ENCODE results near the gene OSM. TPM values are rescaled to one million over a fixed set of nuclear protein-coding genes. Genes with fewer than 3 reads are reported as not detected.

The OSM gene
- total and polyA plus RNA-seq, 3 experiments from 2014 or later = 16.4 to 20.7 (median 18.9) TPM

DNA sequence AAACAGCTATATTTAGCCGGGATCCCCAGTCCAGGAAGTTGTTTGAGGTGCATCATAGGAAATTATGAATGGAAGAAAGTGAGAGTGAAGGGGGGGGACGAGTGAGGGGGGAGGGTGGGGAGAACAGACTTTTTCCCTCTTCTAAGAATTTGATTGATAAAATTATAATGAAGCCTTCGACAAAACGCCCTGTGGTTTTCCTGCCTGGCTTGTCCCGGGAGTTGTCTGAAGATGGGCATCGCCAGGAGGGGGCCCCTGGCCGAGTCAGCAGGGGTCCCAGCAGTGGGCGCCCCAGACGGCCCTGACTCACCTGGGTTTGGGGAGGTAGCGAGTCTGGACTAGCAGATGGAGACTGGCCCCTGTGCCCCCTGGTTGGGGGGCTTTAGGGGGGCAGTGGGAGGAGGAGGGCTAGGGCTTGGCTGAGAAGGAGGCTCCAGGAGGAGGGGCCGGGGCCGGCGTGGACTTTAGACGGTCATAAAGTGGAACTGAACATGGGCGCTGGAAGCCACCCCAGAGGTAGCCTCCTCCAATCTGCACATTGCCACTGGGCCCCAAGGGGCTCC lies 19.8 kb downstream of the OSM start:
- H3K4me3 ChIP-seq (ENCODE audit: low read length) = peak overlapping the region; percentile 49
- no peaks in the 10 kb centered on the region for H3K36me3 ChIP-seq (ENCODE audit: insufficient read depth, low read length)
- H3K4me1 ChIP-seq (ENCODE audit: insufficient read depth, low read length) = peaks cover 19% of the 10 kb centered on the region
- no peaks in the 10 kb centered on the region for H3K36me3 Mint-ChIP-seq
- H3K4me1 Mint-ChIP-seq = peaks cover 19 to 31% (median 21%) of the 10 kb centered on the region in 3 donors
- H3K27ac Mint-ChIP-seq = no peak overlapping the region
- H3K27ac ChIP-seq (ENCODE audit: low read depth, low read length) = no peak overlapping the region
- no peaks in the 10 kb centered on the region for H3K27me3 ChIP-seq (ENCODE audit: insufficient read depth, low read length, poor library complexity, severe bottlenecking)
- CTCF ChIA-PET = interaction anchor here (1.0 kb wide), 1 partner anchor 41 kb away, joined by 3 read pairs; no protein-coding TSS in a partner anchor
- H3K27me3 Mint-ChIP-seq = peaks cover 10 to 30% of the 10 kb centered on the region in 2 donors
- no peaks in the 10 kb centered on the region for H3K9me3 Mint-ChIP-seq
- no peak for DNase-seq
- POLR2A ChIA-PET = no interaction called here
- H3K4me3 Mint-ChIP-seq = peak overlapping the region; percentile 55 to 84 (median 68)
- H3K9me3 ChIP-seq (ENCODE audit: low read length) = no peaks in the 10 kb centered on the region

DNA sequence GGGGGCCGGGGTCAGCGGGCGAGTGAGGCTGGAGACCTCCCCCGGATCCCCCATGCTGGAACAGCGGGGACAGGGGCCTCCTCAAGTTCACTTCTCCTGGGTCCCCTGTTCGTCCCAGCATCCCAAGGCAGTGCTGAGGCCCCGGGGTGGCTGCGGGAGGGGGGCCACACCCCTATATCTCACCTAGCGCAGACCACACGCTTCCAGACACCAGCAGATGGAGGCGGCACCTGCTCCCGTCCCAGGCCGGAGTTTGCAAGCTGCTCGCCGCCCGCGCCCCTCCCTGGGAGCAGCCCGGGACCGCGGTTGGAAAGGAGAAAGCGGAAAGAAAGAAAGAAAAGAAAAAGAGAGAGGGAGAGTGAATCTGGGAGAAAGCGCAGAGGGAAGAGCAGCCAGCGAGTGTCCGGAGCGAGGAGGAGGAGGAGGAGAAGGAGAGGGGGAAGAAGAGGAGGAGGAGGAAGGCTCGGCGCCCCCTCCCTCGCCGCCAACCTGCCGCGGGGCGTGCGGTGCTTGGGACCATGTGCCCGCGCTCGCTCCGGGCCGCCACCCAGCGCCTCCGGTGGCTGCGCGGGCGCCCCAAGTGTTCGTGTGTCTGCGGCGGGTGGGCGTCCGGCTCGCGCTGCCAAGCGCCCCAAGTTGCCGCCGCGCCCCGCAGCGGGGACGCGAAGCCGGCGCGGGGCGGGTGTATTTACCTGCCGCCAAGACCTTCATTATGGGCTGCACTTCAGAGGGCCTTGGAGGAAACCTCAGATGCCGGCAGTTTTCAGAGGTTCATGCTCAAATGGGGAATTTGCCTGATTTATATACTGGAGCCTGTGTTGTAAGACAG lies 20.5 kb downstream of the OSM start, which contains the start of gene LIF:
TSS of gene LIF (minus strand) at position 775 of the 829 bp plus-strand sequence. CDS start at position 711, 64 bp downstream.
- Mint-ChIP-seq H3K4me3 (peak within 1 kb of the TSS; percentile 78 to 92 (median 84)), H3K36me3 (no peaks in the 10 kb centered on the region), H3K9me3 (no peaks in the 10 kb centered on the region), H3K27ac (peak within 1 kb of the TSS in 4 of 8 donors; percentile 5 to 88 (median 60)), H3K4me1 (peaks cover 19 to 31% (median 21%) of the 10 kb centered on the region in 3 donors), H3K27me3 (peaks cover 10 to 30% of the 10 kb centered on the region in 2 donors)
- peak within 1 kb of the TSS; percentile 49 for H3K4me3 ChIP-seq (ENCODE audit: low read length)
- H3K27ac ChIP-seq (ENCODE audit: low read depth, low read length) = no peak within 1 kb of the TSS
- peaks cover 19% of the 10 kb centered on the region for H3K4me1 ChIP-seq (ENCODE audit: insufficient read depth, low read length)
- no peaks in the 10 kb centered on the region for H3K36me3 ChIP-seq (ENCODE audit: insufficient read depth, low read length)
- ChIA-PET POLR2A (no interaction called here), CTCF (interaction anchor here (1.0 kb wide), 1 partner anchor 42 kb away, joined by 3 read pairs; no protein-coding TSS in a partner anchor)
- peak in 4 of 5 donors; percentile 28 to 52 (median 36) for DNase-seq
- H3K27me3 ChIP-seq (ENCODE audit: insufficient read depth, low read length, poor library complexity, severe bottlenecking) = no peaks in the 10 kb centered on the region
- H3K9me3 ChIP-seq (ENCODE audit: low read length) = no peaks in the 10 kb centered on the region

DNA sequence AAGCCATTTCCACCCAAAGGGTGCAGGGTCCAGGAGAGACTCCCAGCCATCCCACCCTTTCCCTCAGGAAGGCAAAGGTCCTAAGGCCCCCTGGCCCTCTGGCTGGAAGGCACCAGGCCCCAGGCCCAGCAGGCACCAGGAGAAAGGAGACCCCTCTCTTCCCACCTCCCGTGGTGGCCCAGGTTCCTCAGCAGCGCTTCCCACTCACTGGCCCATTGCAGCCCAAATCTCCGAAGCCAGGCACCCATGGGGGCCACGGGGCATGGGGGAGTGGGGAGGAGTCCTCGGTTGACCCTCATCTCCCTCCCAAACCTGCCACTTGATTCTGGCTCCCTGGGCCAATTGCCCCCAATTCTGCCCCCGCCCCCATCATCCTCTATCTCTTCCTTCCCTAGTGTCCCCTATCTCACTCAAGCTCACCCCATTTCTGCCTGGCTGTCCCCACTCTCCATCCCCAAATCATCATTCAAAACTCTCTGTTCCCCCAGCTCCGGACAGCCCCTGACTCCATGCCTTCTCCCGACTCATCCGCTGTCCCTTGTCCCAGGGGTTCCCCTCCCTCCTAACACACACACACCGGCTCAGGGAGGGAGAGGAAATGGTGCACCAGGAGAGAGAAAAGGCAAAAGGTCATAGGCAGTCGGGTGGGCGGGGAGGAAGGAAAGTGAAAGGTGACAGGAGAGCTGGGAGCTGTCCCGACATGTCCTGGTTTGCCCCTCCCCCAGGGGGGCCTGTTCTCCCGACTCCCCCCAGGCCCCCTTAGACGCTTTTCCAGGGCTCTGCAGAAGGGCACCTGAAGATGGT lies 21.3 kb downstream of the OSM start:
- peaks cover 19 to 31% (median 21%) of the 10 kb centered on the region in 3 donors for H3K4me1 Mint-ChIP-seq
- Histone ChIP-seq H3K36me3 (ENCODE audit: insufficient read depth, low read length) (no peaks in the 10 kb centered on the region), H3K4me3 (ENCODE audit: low read length) (peak overlapping the region; percentile 49), H3K27ac (ENCODE audit: low read depth, low read length) (no peak overlapping the region), H3K4me1 (ENCODE audit: insufficient read depth, low read length) (peaks cover 19% of the 10 kb centered on the region), H3K9me3 (ENCODE audit: low read length) (no peaks in the 10 kb centered on the region), H3K27me3 (ENCODE audit: insufficient read depth, low read length, poor library complexity, severe bottlenecking) (no peaks in the 10 kb centered on the region)
- CTCF ChIA-PET = interaction anchor here (1.5 kb wide), 1 partner anchor 18 kb away, joined by 3 read pairs; no protein-coding TSS in a partner anchor
- H3K27me3 Mint-ChIP-seq = peaks cover 10 to 30% of the 10 kb centered on the region in 2 donors
- H3K9me3 Mint-ChIP-seq = no peaks in the 10 kb centered on the region
- H3K36me3 Mint-ChIP-seq = no peaks in the 10 kb centered on the region
- peak overlapping the region; percentile 71 to 92 (median 84) for H3K4me3 Mint-ChIP-seq
- POLR2A ChIA-PET = no interaction called here
- peak overlapping the region in 1 of 8 donors; percentile 68 for H3K27ac Mint-ChIP-seq
- no peak for DNase-seq

DNA sequence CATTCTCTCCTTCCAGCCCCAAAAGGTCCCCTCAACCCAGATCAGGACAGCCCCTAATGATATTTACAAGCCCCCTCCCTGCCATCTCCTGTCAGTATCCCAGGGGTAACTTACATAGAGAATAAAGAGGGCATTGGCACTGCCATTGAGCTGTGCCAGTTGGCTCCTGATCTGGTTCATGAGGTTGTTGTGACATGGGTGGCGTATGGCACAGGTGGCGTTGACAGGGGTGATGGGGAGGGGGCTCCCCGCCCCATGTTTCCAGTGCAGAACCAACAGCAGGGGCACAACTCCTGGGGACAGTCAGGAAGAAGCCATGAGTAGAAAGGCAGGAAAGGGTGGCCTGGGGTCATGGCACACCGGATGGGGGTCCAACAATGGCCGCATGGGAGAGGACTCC lies 22.0 kb downstream of the OSM start:
- Histone ChIP-seq H3K4me3 (ENCODE audit: low read length) (no peak overlapping the region), H3K27ac (ENCODE audit: low read depth, low read length) (no peak overlapping the region), H3K4me1 (ENCODE audit: insufficient read depth, low read length) (peaks cover 19% of the 10 kb centered on the region), H3K27me3 (ENCODE audit: insufficient read depth, low read length, poor library complexity, severe bottlenecking) (no peaks in the 10 kb centered on the region), H3K9me3 (ENCODE audit: low read length) (no peaks in the 10 kb centered on the region), H3K36me3 (ENCODE audit: insufficient read depth, low read length) (no peaks in the 10 kb centered on the region)
- Mint-ChIP-seq H3K36me3 (no peaks in the 10 kb centered on the region), H3K4me1 (peaks cover 19 to 31% (median 21%) of the 10 kb centered on the region in 3 donors), H3K4me3 (peak overlapping the region in 6 of 7 donors; percentile 17 to 76 (median 45)), H3K9me3 (no peaks in the 10 kb centered on the region), H3K27ac (peak overlapping the region in 1 of 8 donors; percentile 47), H3K27me3 (peaks cover 7 to 30% of the 10 kb centered on the region in 2 donors)
- CTCF ChIA-PET = interaction anchor here (1.5 kb wide), 1 partner anchor 19 kb away, joined by 3 read pairs; no protein-coding TSS in a partner anchor
- POLR2A ChIA-PET = no interaction called here
- no peak for DNase-seq

DNA sequence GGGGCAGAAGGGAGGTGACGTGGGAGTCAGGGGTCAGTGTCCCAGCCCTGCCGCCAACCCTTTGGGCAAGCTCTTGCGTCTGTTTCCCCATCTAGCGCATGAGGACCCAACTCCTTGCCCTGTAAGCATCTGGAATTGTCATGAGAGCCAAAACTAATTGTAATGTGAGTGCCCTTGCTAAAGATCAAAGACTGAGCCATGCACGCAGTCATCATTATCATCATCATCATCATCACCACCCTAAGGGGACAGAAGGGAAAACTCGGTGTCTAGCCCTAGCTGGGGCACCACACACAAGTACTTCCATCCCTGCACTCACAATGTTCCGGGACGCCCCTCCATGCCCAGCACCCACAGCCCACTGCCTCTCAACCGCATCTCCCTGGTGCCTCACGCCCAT lies 22.6 kb downstream of the OSM start:
- peak overlapping the region in 3 of 7 donors; percentile 17 to 79 (median 46) for H3K4me3 Mint-ChIP-seq
- Histone ChIP-seq H3K4me1 (ENCODE audit: insufficient read depth, low read length) (peaks cover 19% of the 10 kb centered on the region), H3K4me3 (ENCODE audit: low read length) (no peak overlapping the region), H3K27ac (ENCODE audit: low read depth, low read length) (no peak overlapping the region), H3K9me3 (ENCODE audit: low read length) (no peaks in the 10 kb centered on the region), H3K36me3 (ENCODE audit: insufficient read depth, low read length) (no peaks in the 10 kb centered on the region), H3K27me3 (ENCODE audit: insufficient read depth, low read length, poor library complexity, severe bottlenecking) (no peaks in the 10 kb centered on the region)
- DNase-seq = no peak
- ChIA-PET CTCF (interaction anchor here (1.5 kb wide), 1 partner anchor 19 kb away, joined by 3 read pairs; no protein-coding TSS in a partner anchor), POLR2A (no interaction called here)
- peaks cover 19 to 31% (median 21%) of the 10 kb centered on the region in 3 donors for H3K4me1 Mint-ChIP-seq
- H3K9me3 Mint-ChIP-seq = no peaks in the 10 kb centered on the region
- H3K27me3 Mint-ChIP-seq = peaks cover 7 to 30% of the 10 kb centered on the region in 2 donors
- H3K27ac Mint-ChIP-seq = peak overlapping the region in 1 of 8 donors; percentile 52
- H3K36me3 Mint-ChIP-seq = no peaks in the 10 kb centered on the region

DNA sequence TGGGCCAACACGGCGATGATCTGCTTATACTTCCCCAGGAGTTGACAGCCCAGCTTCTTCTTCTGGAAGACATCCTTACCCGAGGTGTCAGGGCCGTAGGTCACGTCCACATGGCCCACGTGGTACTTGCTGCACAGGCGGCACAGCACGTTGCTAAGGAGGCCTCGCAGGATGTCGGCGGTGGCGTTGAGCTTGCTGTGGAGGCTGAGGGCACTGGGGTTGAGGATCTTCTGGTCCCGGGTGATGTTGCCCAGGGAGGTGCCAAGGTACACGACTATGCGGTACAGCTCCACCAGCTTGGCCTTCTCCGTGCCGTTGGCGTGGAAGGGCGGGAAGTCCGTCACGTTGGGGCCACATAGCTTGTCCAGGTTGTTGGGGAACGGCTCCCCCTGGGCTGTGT lies 23.0 kb downstream of the OSM start:
- ChIA-PET POLR2A (no interaction called here), CTCF (interaction anchor here (1.0 to 1.5 kb wide), 2 partner anchors 20 to 135 kb away, joined by 3 read pairs; no protein-coding TSS in a partner anchor)
- Histone ChIP-seq H3K36me3 (ENCODE audit: insufficient read depth, low read length) (no peaks in the 10 kb centered on the region), H3K4me3 (ENCODE audit: low read length) (no peak overlapping the region), H3K9me3 (ENCODE audit: low read length) (no peaks in the 10 kb centered on the region), H3K27ac (ENCODE audit: low read depth, low read length) (no peak overlapping the region), H3K4me1 (ENCODE audit: insufficient read depth, low read length) (peaks cover 19% of the 10 kb centered on the region), H3K27me3 (ENCODE audit: insufficient read depth, low read length, poor library complexity, severe bottlenecking) (no peaks in the 10 kb centered on the region)
- Mint-ChIP-seq H3K9me3 (no peaks in the 10 kb centered on the region), H3K4me1 (peaks cover 17 to 30% (median 19%) of the 10 kb centered on the region in 3 donors), H3K4me3 (no peak overlapping the region), H3K27me3 (peaks cover 7 to 28% of the 10 kb centered on the region in 2 donors), H3K36me3 (no peaks in the 10 kb centered on the region), H3K27ac (peak overlapping the region in 1 of 8 donors; percentile 51)
- DNase-seq = no peak

DNA sequence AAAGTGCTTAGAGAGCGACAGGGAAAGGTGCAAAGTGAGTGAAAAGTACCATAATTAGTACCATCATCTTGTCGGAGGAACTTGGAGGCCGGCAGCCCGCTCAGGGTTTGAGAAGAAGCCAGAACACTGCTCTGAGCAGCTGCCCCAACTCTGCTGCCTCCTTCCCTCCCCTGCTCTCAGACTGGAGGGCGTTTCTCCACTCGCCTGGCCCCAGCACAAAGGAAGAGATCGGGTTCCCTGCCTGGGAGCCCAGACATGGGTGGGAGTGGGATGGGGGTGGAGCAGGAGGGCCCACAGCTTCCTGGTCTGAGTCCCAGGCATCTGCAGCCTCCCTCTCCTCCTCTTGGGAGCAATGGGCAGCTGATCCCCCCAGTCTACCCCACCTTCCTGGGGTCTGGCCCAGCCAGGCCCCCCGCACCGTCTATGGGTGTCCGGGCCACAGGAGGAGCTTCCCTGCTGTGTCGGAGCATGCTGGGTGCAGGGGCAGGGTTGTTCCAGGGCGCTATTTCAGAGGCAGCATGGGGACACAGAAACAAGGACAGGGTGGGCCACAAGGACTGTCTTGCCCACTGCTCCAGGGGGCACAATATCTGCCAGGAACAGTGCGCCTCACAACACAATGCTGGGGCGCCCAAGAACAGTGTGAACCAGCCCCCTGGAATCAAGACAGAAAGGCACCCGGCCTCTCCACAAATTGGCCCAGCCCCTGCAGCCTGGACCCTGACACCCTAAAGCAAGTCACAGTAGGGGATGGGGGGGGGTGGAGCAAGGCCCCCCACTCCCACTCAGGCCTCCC lies 24.9 kb downstream of the OSM start:
- Histone ChIP-seq H3K27ac (ENCODE audit: low read depth, low read length) (no peak overlapping the region), H3K36me3 (ENCODE audit: insufficient read depth, low read length) (no peaks in the 10 kb centered on the region), H3K4me3 (ENCODE audit: low read length) (no peak overlapping the region), H3K9me3 (ENCODE audit: low read length) (no peaks in the 10 kb centered on the region), H3K4me1 (ENCODE audit: insufficient read depth, low read length) (peaks cover 10% of the 10 kb centered on the region), H3K27me3 (ENCODE audit: insufficient read depth, low read length, poor library complexity, severe bottlenecking) (no peaks in the 10 kb centered on the region)
- peaks cover 9 to 15% (median 9%) of the 10 kb centered on the region in 3 donors for H3K4me1 Mint-ChIP-seq
- H3K9me3 Mint-ChIP-seq = no peaks in the 10 kb centered on the region
- POLR2A ChIA-PET = no interaction called here
- peaks cover 3 to 14% of the 10 kb centered on the region in 2 donors for H3K27me3 Mint-ChIP-seq
- no peak overlapping the region for H3K27ac Mint-ChIP-seq
- CTCF ChIA-PET = no interaction called here
- no peaks in the 10 kb centered on the region for H3K36me3 Mint-ChIP-seq
- DNase-seq = no peak
- no peak overlapping the region for H3K4me3 Mint-ChIP-seq

All from CD8-positive, alpha-beta memory T cell (primary cell).